ENCODE measurements around the gene ABI2.

The ABI2 gene

GRCh38 chr2:203330434-203330833 lies 2.2 kb downstream of the ABI2 start:
- CTCF ChIA-PET = interaction anchor here (0.5 to 1.1 kb wide), 2 partner anchors 16 to 19 kb away, joined by 3 read pairs; no protein-coding TSS in a partner anchor
- Histone ChIP-seq H3K4me1 (ENCODE audit: control insufficient read depth, insufficient read depth, low read length) (peaks cover 7% of the 10 kb centered on the region; the same call in 1 of the 2 replicates), H3K4me3 (ENCODE audit: low read depth, low read length) (peak overlapping the region; percentile 12), H3K36me3 (ENCODE audit: control insufficient read depth in 2 of 2, insufficient read depth in 1 of 2, low read length in 2 of 2) (peaks cover 0 to 7% of the 10 kb centered on the region in 2 experiments; a peak in 1 of 3 replicates), H3K27ac (ENCODE audit: extremely low read depth, low read depth, low read length) (no peak overlapping the region; the same call in 1 of the 2 replicates), H3K9me3 (ENCODE audit: control insufficient read depth, insufficient read depth, low read depth, low read length) (no peaks in the 10 kb centered on the region)
- POLR2A ChIA-PET = interaction anchor here (0.5 kb wide), 1 partner anchor 30 kb away, joined by 6 read pairs; no protein-coding TSS in a partner anchor
- TF ChIP-seq ZNF394 (tag by site-specific recombination; IDR thresholded peaks at IDR 0.05; ENCODE audit: borderline replicate concordance) (no peak), PRDM10 (tag by site-specific recombination; IDR thresholded peaks at IDR 0.05) (peak; percentile 48), PRDM1 (tag by site-specific recombination; IDR thresholded peaks at IDR 0.05) (peak; percentile 81)

- peaks cover 4 to 8% of the 10 kb centered on the region in 2 experiments; a peak in 1 of 3 replicates for H3K36me3 ChIP-seq (ENCODE audit: control insufficient read depth in 2 of 2, insufficient read depth in 1 of 2, low read length in 2 of 2)
- H3K27ac ChIP-seq (ENCODE audit: extremely low read depth, low read depth, low read length) = no peak overlapping the region
- H3K4me3 ChIP-seq (ENCODE audit: low read depth, low read length) = no peak overlapping the region
- TF ChIP-seq YY1 (tag by site-specific recombination; IDR thresholded peaks at IDR 0.05) = no peak
- TF ChIP-seq ZNF223 (tag by site-specific recombination; IDR thresholded peaks at IDR 0.05) = no peak
- TF ChIP-seq ZNF707 (tag by site-specific recombination; IDR thresholded peaks at IDR 0.05) = no peak
- no peak for TF ChIP-seq GLI4 (tag by site-specific recombination; IDR thresholded peaks at IDR 0.05)
- TF ChIP-seq, protein P1, sequence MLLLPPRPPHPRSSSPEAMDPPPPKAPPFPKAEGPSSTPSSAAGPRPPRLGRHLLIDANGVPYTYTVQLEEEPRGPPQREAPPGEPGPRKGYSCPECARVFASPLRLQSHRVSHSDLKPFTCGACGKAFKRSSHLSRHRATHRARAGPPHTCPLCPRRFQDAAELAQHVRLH (tag by site-specific recombination; IDR thresholded peaks at IDR 0.05) = no peak
- no peaks in the 10 kb centered on the region; the same call in 1 of the 2 replicates for H3K4me1 ChIP-seq (ENCODE audit: control insufficient read depth, insufficient read depth, low read length)
- no peaks in the 10 kb centered on the region for H3K9me3 ChIP-seq (ENCODE audit: control insufficient read depth, insufficient read depth, low read depth, low read length)
- ChIA-PET POLR2A (no interaction called here), CTCF (no interaction called here)
Observed at GRCh38 chr2:203338322-203338721, 10.1 kb downstream of the ABI2 start.

DNA sequence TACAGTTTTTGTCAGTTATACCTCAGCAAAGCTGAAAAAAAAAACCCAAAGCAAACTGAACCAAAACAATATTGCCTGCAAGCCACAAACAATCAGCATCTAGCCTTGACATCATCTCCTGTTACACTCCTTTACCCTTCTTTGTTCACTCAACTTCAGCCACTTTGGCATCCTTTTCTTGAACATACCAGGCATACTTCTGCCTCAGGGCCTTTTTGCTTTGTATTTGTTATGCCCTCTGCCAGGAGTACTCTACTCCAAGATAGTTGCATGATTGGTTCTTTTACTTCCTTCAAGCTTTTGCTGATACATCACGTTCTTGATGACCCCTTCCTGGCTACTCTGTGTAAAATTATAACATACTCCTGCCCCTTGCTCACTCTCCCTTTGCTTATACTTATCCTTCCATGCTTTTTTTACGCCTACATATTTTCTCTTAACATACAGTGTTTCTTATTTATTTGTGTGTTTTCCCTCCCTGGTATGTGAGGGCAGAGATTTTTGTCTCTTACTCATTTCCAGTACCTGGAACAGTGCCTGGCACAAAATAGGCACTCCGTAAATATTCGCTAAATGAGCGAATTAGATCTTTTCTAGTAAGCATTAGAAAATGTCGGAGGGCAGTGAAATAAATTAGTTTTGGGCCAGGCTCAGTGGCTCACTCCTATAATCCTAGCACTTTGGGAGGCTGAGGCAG lies 12.7 kb downstream of the ABI2 start:
- Histone ChIP-seq H3K27ac (ENCODE audit: extremely low read depth, low read depth, low read length) (no peak overlapping the region), H3K4me3 (ENCODE audit: low read depth, low read length) (no peak overlapping the region), H3K9me3 (ENCODE audit: control insufficient read depth, insufficient read depth, low read depth, low read length) (no peaks in the 10 kb centered on the region), H3K4me1 (ENCODE audit: control insufficient read depth, insufficient read depth, low read length) (no peaks in the 10 kb centered on the region; the same call in 1 of the 2 replicates), H3K36me3 (ENCODE audit: control insufficient read depth in 2 of 2, insufficient read depth in 1 of 2, low read length in 2 of 2) (peaks cover 0 to 14% of the 10 kb centered on the region in 2 experiments; a peak in 1 of 3 replicates)
- ChIA-PET CTCF (no interaction called here), POLR2A (no interaction called here)
- no peak for TF ChIP-seq ZNF169 (tag by site-specific recombination; IDR thresholded peaks at IDR 0.05)
- no peak for TF ChIP-seq ZNF558 (tag by site-specific recombination; IDR thresholded peaks at IDR 0.05)
- no peak for TF ChIP-seq ZBTB1 (tag by site-specific recombination; IDR thresholded peaks at IDR 0.05)
- TF ChIP-seq, protein P2, sequence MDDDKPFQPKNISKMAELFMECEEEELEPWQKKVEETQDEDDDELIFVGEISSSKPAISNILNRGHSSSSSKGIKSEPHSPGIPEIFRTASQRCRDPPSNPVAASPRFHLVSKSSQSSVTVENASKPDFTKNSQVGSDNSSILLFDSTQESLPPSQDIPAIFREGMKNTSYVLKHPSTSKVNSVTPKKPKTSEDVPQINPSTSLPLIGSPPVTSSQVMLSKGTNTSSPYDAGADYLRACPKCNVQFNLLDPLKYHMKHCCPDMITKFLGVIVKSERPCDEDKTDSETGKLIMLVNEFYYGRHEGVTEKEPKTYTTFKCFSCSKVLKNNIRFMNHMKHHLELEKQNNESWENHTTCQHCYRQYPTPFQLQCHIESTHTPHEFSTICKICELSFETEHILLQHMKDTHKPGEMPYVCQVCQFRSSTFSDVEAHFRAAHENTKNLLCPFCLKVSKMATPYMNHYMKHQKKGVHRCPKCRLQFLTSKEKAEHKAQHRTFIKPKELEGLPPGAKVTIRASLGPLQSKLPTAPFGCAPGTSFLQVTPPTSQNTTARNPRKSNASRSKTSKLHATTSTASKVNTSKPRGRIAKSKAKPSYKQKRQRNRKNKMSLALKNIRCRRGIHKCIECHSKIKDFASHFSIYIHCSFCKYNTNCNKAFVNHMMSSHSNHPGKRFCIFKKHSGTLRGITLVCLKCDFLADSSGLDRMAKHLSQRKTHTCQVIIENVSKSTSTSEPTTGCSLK (tag by site-specific recombination; IDR thresholded peaks at IDR 0.05) = no peak
- no peak for TF ChIP-seq ZNF274 (IDR thresholded peaks at IDR 0.05; ENCODE audit: low read length)
- TF ChIP-seq ZNF274 (tag by site-specific recombination; IDR thresholded peaks at IDR 0.05; ENCODE audit: borderline replicate concordance) = no peak
- TF ChIP-seq ZNF654 (tag by site-specific recombination; IDR thresholded peaks at IDR 0.05; ENCODE audit: low read depth) = no peak
- no peak for TF ChIP-seq SP2 (tag by site-specific recombination; IDR thresholded peaks at IDR 0.05)
- TF ChIP-seq ZNF140 (tag by site-specific recombination; IDR thresholded peaks at IDR 0.05) = no peak
